Stimulated activated CD8-positive, alpha-beta memory T cell treated with anti-CD3 and anti-CD28 coated beads, Interleukin-12 subunit alpha, Interleukin-12 subunit beta, amount 100 ng/mL, for 4 hours (primary cell): ENCODE measurements around the gene MOB2.

ENCODE experiments used
- DNase-seq: peaks from one replicate; pipeline ENCODE4 v3.0.0-alpha.2; 2020; ENCODE audit warnings: low read depth

The MOB2 gene

GRCh38 chr11:1486054-1486825, at the start of gene MOB2:
TSS of gene MOB2 (minus strand) at chr11:1486779. CDS start at chr11:1486556, 223 bp downstream.
- no peak for DNase-seq

GRCh38 chr11:1534682-1535081, 48.1 kb upstream of the MOB2 start:
- no peak for DNase-seq

- no peak for DNase-seq
Measured at GRCh38 chr11:1534171-1534570, 47.6 kb upstream of the MOB2 start.

GRCh38 chr11:1533342-1533725, 46.8 kb upstream of the MOB2 start:
- DNase-seq = no peak

- no peak for DNase-seq
Measured at GRCh38 chr11:1532606-1533341, 46.2 kb upstream of the MOB2 start.

- DNase-seq = no peak
Measured at GRCh38 chr11:1532014-1532586, 45.5 kb upstream of the MOB2 start.

- DNase-seq = no peak
Measured at GRCh38 chr11:1531449-1532013, 45.0 kb upstream of the MOB2 start.

- no peak for DNase-seq
Measured at GRCh38 chr11:1530686-1531448, 44.3 kb upstream of the MOB2 start.

- DNase-seq = no peak
Measured at GRCh38 chr11:1529774-1530173, 43.2 kb upstream of the MOB2 start.

GRCh38 chr11:1529286-1529685, 42.7 kb upstream of the MOB2 start:
- DNase-seq = no peak

- DNase-seq = no peak
Measured at GRCh38 chr11:1528710-1529109, 42.1 kb upstream of the MOB2 start.

GRCh38 chr11:1526785-1527184, 40.2 kb upstream of the MOB2 start:
- no peak for DNase-seq

- DNase-seq = no peak
Measured at GRCh38 chr11:1523779-1524178, 37.2 kb upstream of the MOB2 start.

GRCh38 chr11:1523077-1523476, 36.5 kb upstream of the MOB2 start:
- DNase-seq = no peak

- no peak for DNase-seq
Measured at GRCh38 chr11:1522081-1522424, 35.5 kb upstream of the MOB2 start.

- no peak for DNase-seq
Measured at GRCh38 chr11:1521382-1522080, 35.0 kb upstream of the MOB2 start.

GRCh38 chr11:1520663-1521267, 34.2 kb upstream of the MOB2 start:
- DNase-seq = no peak

GRCh38 chr11:1520209-1520662, 33.7 kb upstream of the MOB2 start:
- no peak for DNase-seq

GRCh38 chr11:1519028-1520010, 32.7 kb upstream of the MOB2 start:
- no peak for DNase-seq

GRCh38 chr11:1518301-1518700, 31.7 kb upstream of the MOB2 start:
- no peak for DNase-seq
